ENCODE data around the gene SALL2.
A peak's percentile ranks its signal among the peaks of the same experiment; 100 is the strongest.

Gene SALL2

DNA sequence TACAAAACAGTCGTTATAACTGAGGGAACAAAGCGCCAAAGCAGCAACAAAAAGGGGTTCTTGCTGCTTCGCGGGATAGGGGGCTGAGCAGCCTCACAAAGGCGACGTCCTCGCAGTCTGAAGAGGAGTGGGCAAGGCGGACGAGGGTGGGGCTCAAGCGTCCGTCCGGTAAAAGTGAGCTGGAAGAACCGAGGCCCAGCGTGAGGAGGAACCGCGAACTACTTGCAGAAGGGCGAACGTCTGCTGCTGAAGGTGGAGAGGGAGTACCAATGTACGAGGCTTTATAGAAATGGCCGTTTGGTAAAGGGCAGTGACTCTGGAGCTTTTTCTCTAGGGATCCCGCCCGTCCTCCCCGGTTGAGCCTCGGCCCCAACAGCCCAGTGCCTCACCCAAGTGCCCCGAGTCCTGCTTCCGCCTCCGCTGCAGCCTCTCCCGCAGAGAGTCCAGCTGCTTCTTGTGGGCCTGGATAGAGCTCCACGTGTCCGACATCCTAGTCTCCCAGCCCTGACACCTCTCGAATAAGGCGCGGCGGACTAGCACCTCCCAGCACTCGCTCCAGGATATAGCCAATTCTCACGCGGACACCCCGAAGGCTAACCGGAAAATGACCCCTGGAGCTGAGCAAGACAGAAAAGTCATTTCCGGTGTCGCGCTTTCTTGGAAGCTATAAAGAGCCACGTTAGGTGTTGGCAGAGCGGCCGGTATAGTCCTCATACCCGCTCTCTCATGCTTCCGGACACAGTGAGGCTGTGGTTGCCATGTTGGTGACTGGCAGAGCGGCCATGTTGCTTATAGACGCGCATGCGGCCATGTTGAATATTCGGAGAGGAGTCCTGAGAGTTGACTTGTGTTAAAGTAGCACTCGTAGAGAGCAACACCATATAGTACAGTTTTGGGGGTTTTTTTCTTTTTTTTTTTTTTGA is 15.2 kb downstream of the SALL2 start, which contains the start of gene METTL3:
Gene METTL3 (minus strand): TSS at position 606 of the 923 bp plus-strand sequence. CDS start 117 bp downstream, at position 489.
- peaks cover 41% of the 10 kb centered on the region for H3K36me3 Mint-ChIP-seq
- DNase-seq (ENCODE audit: low spot score in 2 of 2) (peak; percentile 72 to 95), ATAC-seq (peak; percentile 99)
- H3K4me1 Mint-ChIP-seq: peaks cover 40% of the 10 kb centered on the region
- H3K4me3 Mint-ChIP-seq: peak within 1 kb of the TSS; percentile 96
- H3K9me3 Mint-ChIP-seq: no peaks in the 10 kb centered on the region
- peak within 1 kb of the TSS; percentile 93 for H3K27ac Mint-ChIP-seq

DNA sequence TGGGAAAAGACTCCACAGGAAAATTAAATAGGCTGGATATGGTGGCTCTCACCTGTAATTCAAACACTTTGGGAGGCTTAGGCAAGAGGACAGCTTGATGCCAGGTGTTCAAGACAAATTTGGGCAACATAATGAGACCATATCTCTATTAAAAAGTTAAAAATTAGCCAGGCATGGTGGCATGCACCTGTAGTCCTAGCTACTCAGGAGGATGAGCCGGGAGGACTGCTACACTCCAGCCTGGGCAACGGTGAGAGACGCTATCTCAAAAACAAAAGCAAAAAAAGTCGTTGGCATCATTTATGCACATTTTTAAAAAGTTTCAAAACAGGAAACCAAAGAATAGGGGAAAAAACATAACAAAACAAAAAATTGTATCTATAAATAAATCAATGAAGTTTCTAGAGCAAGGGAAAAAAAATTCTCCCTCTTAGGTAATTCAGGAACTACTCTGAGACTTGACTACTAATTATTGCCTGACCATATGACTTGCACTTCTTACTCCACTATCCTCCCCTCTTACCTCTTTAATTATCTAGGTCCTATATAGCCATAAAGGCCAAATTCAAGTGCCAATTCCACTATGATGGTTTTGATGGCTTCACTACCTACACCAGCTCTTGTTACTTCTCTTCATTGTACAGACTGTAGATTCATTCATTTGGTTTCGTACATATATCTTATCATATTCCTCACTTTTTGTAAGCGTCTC is 16.6 kb downstream of the SALL2 start:
- DNase-seq (ENCODE audit: low spot score in 2 of 2) (no peak), ATAC-seq (no peak)
- Mint-ChIP-seq H3K4me1 (peaks cover 50% of the 10 kb centered on the region), H3K27ac (peak overlapping the region; percentile 93), H3K4me3 (peak overlapping the region; percentile 96), H3K36me3 (peaks cover 53% of the 10 kb centered on the region), H3K9me3 (no peaks in the 10 kb centered on the region)

DNA sequence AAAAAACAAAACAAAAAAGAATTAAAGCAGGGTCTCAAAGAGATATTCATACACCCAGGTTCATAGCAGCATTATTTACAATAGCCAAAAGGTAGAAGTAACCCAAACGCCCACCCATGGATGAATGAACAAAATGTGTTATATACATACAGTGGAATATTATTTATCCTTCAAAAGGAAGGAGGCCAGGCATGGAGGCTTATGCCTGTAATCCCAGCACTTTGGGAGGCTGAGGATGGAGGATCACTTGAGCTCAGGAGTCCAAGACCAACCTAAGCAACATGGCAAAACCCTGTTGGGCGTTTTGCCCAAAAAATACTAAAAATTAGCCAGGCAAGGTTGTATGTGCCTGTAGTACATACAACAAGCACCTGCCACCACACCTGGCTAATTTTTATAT is 19.6 kb downstream of the SALL2 start:
- Mint-ChIP-seq H3K9me3 (no peaks in the 10 kb centered on the region), H3K4me3 (no peak overlapping the region), H3K27ac (no peak overlapping the region), H3K36me3 (peaks cover 74% of the 10 kb centered on the region), H3K4me1 (peaks cover 58% of the 10 kb centered on the region)
- no peak for ATAC-seq
- DNase-seq (ENCODE audit: low spot score in 2 of 2): no peak

GRCh38 chr14:21505012-21505553 is 21.1 kb downstream of the SALL2 start:
- no peaks in the 10 kb centered on the region for H3K9me3 Mint-ChIP-seq
- peaks cover 55% of the 10 kb centered on the region for H3K4me1 Mint-ChIP-seq
- ATAC-seq (peak; percentile 69), DNase-seq (ENCODE audit: low spot score in 2 of 2) (no peak)
- peak overlapping the region; percentile 19 for H3K4me3 Mint-ChIP-seq
- H3K27ac Mint-ChIP-seq: peak overlapping the region; percentile 38
- H3K36me3 Mint-ChIP-seq: peaks cover 83% of the 10 kb centered on the region

- ATAC-seq (no peak), DNase-seq (ENCODE audit: low spot score in 2 of 2) (no peak)
- H3K4me1 Mint-ChIP-seq: peaks cover 46% of the 10 kb centered on the region
- peak overlapping the region; percentile 73 for H3K27ac Mint-ChIP-seq
- H3K4me3 Mint-ChIP-seq: no peak overlapping the region
- no peaks in the 10 kb centered on the region for H3K9me3 Mint-ChIP-seq
- H3K36me3 Mint-ChIP-seq: peaks cover 86% of the 10 kb centered on the region
Measured at GRCh38 chr14:21503376-21503775, 22.8 kb downstream of the SALL2 start.

- H3K27ac Mint-ChIP-seq: peak overlapping the region; percentile 64
- H3K4me1 Mint-ChIP-seq: peaks cover 33% of the 10 kb centered on the region
- peaks cover 89% of the 10 kb centered on the region for H3K36me3 Mint-ChIP-seq
Measured at GRCh38 chr14:21501568-21501967, 24.6 kb downstream of the SALL2 start.

GRCh38 chr14:21498540-21499526 is 27.3 kb downstream of the SALL2 start:
- DNase-seq (ENCODE audit: low spot score in 2 of 2) (no peak), ATAC-seq (peak; percentile 65)
- Mint-ChIP-seq H3K27ac (peak overlapping the region; percentile 64), H3K4me1 (peaks cover 23% of the 10 kb centered on the region), H3K9me3 (no peaks in the 10 kb centered on the region), H3K4me3 (no peak overlapping the region), H3K36me3 (peaks cover 99% of the 10 kb centered on the region)

More at GRCh38 chr14:21501568-21501967, 24.6 kb downstream of the SALL2 start:
- DNase-seq (ENCODE audit: low spot score in 2 of 2) (no peak), ATAC-seq (no peak)
- H3K4me3 Mint-ChIP-seq: no peak overlapping the region
- no peaks in the 10 kb centered on the region for H3K9me3 Mint-ChIP-seq

DNA sequence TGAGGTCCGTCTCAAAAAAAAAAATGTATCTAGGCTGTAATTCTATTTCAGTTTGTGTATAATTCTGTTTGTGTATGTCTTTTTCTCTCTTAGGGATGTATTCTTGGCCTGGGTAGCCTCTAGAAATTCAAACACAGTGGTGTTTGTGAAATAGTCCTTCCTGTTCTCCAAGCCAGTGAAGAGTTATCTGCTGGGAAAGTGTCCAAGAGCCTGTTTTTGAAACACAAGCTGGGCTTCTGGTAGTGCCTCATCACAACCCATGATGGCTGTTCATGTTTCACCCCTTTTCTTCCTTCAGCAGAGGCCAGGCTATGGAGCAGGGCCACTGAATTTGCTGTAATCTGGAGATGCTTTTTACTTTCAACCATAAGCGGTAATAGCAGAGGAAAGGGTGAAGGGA is 29.7 kb downstream of the SALL2 start:
- Mint-ChIP-seq H3K9me3 (no peaks in the 10 kb centered on the region), H3K27ac (no peak overlapping the region), H3K36me3 (peaks cover 100% of the 10 kb centered on the region), H3K4me1 (peaks cover 15% of the 10 kb centered on the region), H3K4me3 (no peak overlapping the region)
- DNase-seq (ENCODE audit: low spot score in 2 of 2) (no peak), ATAC-seq (no peak)

- H3K4me1 Mint-ChIP-seq: peaks cover 8% of the 10 kb centered on the region
- peak overlapping the region; percentile 45 for H3K27ac Mint-ChIP-seq
- ATAC-seq (no peak), DNase-seq (ENCODE audit: low spot score in 2 of 2) (no peak)
- H3K36me3 Mint-ChIP-seq: peaks cover 100% of the 10 kb centered on the region
- no peak overlapping the region for H3K4me3 Mint-ChIP-seq
- no peaks in the 10 kb centered on the region for H3K9me3 Mint-ChIP-seq
Measured at GRCh38 chr14:21494902-21495762, 31.0 kb downstream of the SALL2 start.

DNA sequence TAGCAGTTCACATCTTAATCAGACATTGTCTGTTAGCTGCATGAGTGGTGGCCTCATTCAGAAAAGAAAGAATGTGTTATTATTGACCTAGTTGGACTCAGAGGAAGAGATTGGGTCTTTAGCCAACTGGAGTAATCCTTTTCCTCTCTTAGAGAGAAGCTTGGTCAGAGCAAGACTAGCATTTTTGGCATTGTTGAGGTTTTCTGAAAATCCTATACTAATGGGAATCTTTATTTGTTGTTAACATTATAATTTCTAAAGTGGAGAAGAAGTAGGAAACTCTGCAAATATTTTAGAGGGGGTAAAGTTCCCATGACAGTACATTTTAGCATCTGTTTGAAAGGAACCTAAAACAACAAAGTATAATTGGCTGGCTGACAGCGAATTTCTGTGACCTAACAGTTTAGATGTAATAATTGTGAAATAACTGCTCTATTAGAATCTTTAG is 39.5 kb downstream of the SALL2 start:
- H3K36me3 Mint-ChIP-seq: peaks cover 89% of the 10 kb centered on the region
- no peak overlapping the region for H3K4me3 Mint-ChIP-seq
- DNase-seq (ENCODE audit: low spot score in 2 of 2) (no peak), ATAC-seq (peak; percentile 52)
- peaks cover 3% of the 10 kb centered on the region for H3K4me1 Mint-ChIP-seq
- peak overlapping the region; percentile 46 for H3K27ac Mint-ChIP-seq
- H3K9me3 Mint-ChIP-seq: no peaks in the 10 kb centered on the region

DNA sequence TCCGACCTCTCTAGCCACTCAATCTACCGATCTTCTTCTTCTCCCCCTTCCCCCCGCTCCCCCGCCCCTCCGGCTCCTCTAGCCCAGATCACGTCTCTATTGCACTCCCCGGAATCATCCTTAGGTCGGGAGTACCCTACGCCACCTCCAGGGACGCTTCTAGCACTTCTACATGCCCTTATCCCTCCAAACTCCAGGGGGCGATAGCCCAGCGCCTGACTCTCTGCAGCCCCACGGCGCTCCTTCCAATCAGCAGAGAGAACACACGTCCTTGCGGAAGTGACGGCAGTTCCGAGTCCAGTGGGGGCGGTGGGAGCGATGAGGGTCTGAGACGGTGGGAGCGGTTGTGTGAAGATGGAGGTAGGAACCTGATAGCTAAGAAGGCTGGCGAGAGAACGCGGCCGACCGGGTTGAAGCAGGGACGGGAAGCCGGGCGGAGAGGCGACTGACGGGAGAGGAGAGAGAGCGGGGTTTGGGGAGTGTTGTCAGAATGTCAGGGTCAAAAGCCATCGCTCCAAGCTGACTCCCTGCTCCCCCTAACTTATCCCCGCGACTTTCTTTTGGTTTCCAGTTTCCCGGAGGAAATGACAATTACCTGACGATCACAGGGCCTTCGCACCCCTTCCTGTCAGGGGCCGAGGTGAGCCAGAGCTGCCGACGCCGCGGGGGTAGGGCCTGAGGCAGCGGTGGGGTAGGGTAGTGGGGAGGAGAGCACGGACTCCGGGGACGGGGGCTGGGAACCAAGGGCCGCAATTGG is 49.0 kb downstream of the SALL2 start, which contains the start of the genes RAB2B and TOX4:
Gene RAB2B (minus strand): TSS at position 35 of the 757 bp plus-strand sequence. CDS start 87 bp downstream, outside the sequence.
Gene TOX4 (plus strand): TSS at position 271 of the 757 bp plus-strand sequence. CDS start 84 bp downstream, at position 355.
- H3K4me3 Mint-ChIP-seq: peak within 1 kb of the TSS; percentile 95
- H3K36me3 Mint-ChIP-seq: peaks cover 77% of the 10 kb centered on the region
- ATAC-seq: peak; percentile 99

DNA sequence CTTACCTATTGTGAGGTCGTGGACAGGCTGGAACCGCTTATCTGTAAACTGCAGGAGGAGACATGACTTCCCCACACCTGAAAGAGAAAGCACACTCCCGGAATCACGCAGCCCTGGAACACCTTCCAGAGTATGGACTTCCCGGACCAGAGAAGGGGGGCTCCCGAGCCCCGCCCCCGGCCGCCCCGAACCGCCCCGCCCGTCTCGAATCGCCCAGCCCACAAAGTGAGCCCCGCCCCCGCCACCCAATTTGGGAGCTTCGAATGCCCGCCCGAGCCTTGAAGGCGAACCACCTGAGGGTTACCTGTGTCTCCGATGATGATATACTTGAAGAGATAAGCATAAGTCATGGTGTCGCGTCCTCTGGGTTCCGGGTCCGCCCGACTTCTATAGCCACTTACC is 49.6 kb downstream of the SALL2 start:
- Mint-ChIP-seq H3K9me3 (no peaks in the 10 kb centered on the region), H3K4me3 (peak overlapping the region; percentile 95), H3K27ac (peak overlapping the region; percentile 98), H3K4me1 (peaks cover 24% of the 10 kb centered on the region), H3K36me3 (peaks cover 77% of the 10 kb centered on the region)
- peak; percentile 54 to 89 for DNase-seq (ENCODE audit: low spot score in 2 of 2)
- peak; percentile 64 for ATAC-seq

More for the DNA sequence above, 49.0 kb downstream of the SALL2 start, which contains the start of the genes RAB2B and TOX4:
- H3K4me1 Mint-ChIP-seq: peaks cover 28% of the 10 kb centered on the region
- peak; percentile 83 to 97 for DNase-seq (ENCODE audit: low spot score in 2 of 2)
- H3K9me3 Mint-ChIP-seq: no peaks in the 10 kb centered on the region
- H3K27ac Mint-ChIP-seq: peak within 1 kb of the TSS; percentile 98

Measured in stimulated activated effector memory CD8-positive, alpha-beta T cell treated with anti-CD3 and anti-CD28 coated beads, Interleukin-12 subunit alpha, Interleukin-12 subunit beta, amount 100 ng/mL, for 72 hours (primary cell).